HepG2 (cell line): ENCODE measurements around the gene TUBGCP3. TPM values are rescaled to one million over a fixed set of nuclear protein-coding genes. Genes with fewer than 3 reads are reported as not detected.

Experiments
- ATAC-seq: fragments of 200-7000 bp; cut with Tn5 transposase; 3 replicates; pipeline ENCODE4 v1.9.1; 2020; ENCODE audit warnings: mild to moderate bottlenecking, moderate library complexity
- BruUV-seq: library from RNA; stranded (reverse); fragments of 400-500 nt; replicated peaks from 2 replicates; lab custom pipeline; 2021; lab: Mats Ljungman, UMichigan
- CTCF ChIA-PET: fragments of 300-600 bp; formaldehyde crosslinking; extraction: SDS; loops from one replicate; lab custom pipeline; 2021; ENCODE audit warnings: low total read pairs, inconsistent platforms, low intra/inter-chr PET ratio; lab: Yijun Ruan, JAX
- POLR2A ChIA-PET: fragments of 350-600 bp; sonication (Branson Sonifier 250); formaldehyde crosslinking; loops from one replicate; lab custom pipeline; 2020; ENCODE audit warnings: antibody characterized with exemption, inconsistent platforms; lab: Yijun Ruan, JAX
- DNase-seq: peaks from one replicate; pipeline ENCODE4 v3.0.0-alpha.2; 2015; ENCODE audit warnings: low spot score
- FAIRE-seq: peaks from 3 replicates; lab custom pipeline; 2011; peaks lifted over from hg19 to GRCh38; lab: Jason Lieb, UNC
- H2AFZ ChIP-seq: one replicate; pipeline ENCODE4 v1.6.1; 2011; ENCODE audit warnings: low read length, inconsistent platforms
- H3K27ac ChIP-seq: fragments of 300-600 bp; 3 replicates; pipeline ENCODE4 v1.8.0; 2011; ENCODE audit warnings: mixed run types, mild to moderate bottlenecking, mixed read lengths, low read length, inconsistent platforms; ENCODE audit not compliant: insufficient read depth; ENCODE audit errors: extremely low read length
- H3K27me3 ChIP-seq, 2 experiments: fragments of 200-600 bp in 1 of 2; 2 replicates in 1 of 2; 3 replicates in 1 of 2; pipeline versions ENCODE4 v1.6.0 to v1.8.0; 2011; ENCODE audit warnings: low read length in 2 of 2, mild to moderate bottlenecking in 2 of 2, moderate library complexity in 2 of 2, inconsistent platforms in 1 of 2; ENCODE audit not compliant: insufficient read depth in 2 of 2, control insufficient read depth in 1 of 2
- H3K36me3 ChIP-seq, 2 experiments: fragments of 200-600 bp in 1 of 2; replicated peaks in 1 of 2; 2 replicates in 1 of 2; 3 replicates in 1 of 2; pipeline versions ENCODE4 v1.5.1 to v1.8.0; 2011; ENCODE audit warnings: low read length in 2 of 2, inconsistent platforms in 1 of 2; ENCODE audit not compliant: insufficient read depth in 2 of 2, control insufficient read depth in 1 of 2
- H3K4me1 ChIP-seq: 2 replicates; pipeline ENCODE4 v1.5.1; 2012; ENCODE audit warnings: low read length, inconsistent platforms; ENCODE audit not compliant: insufficient read depth
- H3K4me2 ChIP-seq: 2 replicates; pipeline ENCODE4 v1.6.0; 2011; ENCODE audit warnings: low read depth, low read length, inconsistent platforms
- H3K4me3 ChIP-seq, 3 experiments: fragments of 200-600 bp in 1 of 3; sonication (generic), shearing (Covaris generic) in 1 of 3; replicated peaks in 1 of 3; 2 replicates each; pipeline ENCODE4 v1.5.1; 2011 to 2016; ENCODE audit warnings: low read length in 3 of 3, inconsistent platforms in 2 of 3, low read depth in 2 of 3, mild to moderate bottlenecking in 2 of 3, control low read depth in 1 of 3, mixed read lengths in 1 of 3; ENCODE audit not compliant: insufficient read depth in 1 of 3
- H3K79me2 ChIP-seq: one replicate; pipeline ENCODE4 v1.6.1; 2011; ENCODE audit warnings: low read length, inconsistent platforms; ENCODE audit not compliant: insufficient read depth
- H3K9ac ChIP-seq: 2 replicates; pipeline ENCODE4 v1.6.0; 2011; ENCODE audit warnings: mild to moderate bottlenecking, low read depth, low read length, inconsistent platforms; ENCODE audit not compliant: insufficient read depth
- H3K9me3 ChIP-seq: 2 replicates; pipeline ENCODE4 v1.5.1; 2012; ENCODE audit warnings: mild to moderate bottlenecking, low read length
- H4K20me1 ChIP-seq: 2 replicates; pipeline ENCODE4 v1.6.0; 2011; ENCODE audit warnings: inconsistent platforms, mild to moderate bottlenecking, low read length, moderate library complexity; ENCODE audit not compliant: insufficient read depth
- ATM ChIP-seq: fragments of 450-650 bp; IDR thresholded peaks from 2 replicates; pipeline ENCODE4 v1.7.1; 2017; ENCODE audit warnings: mild to moderate bottlenecking, borderline replicate concordance
- BATF2 ChIP-seq: sonication (generic); formaldehyde crosslinking; IDR thresholded peaks from 2 replicates; pipeline ENCODE4 v1.8.0; 2022; ENCODE audit warnings: mild to moderate bottlenecking, missing genetic modification reagents, moderate library complexity
- MZF1 ChIP-seq: sonication (generic); formaldehyde crosslinking; IDR thresholded peaks from 2 replicates; pipeline ENCODE4 v1.8.1; 2023; ENCODE audit warnings: mild to moderate bottlenecking, missing genetic modification reagents, borderline replicate concordance
- NFYB ChIP-seq: sonication (generic); formaldehyde crosslinking; IDR thresholded peaks from 2 replicates; pipeline ENCODE4 v1.4.0; 2020; ENCODE audit warnings: missing genetic modification reagents
- THAP9 ChIP-seq: sonication (generic); formaldehyde crosslinking; IDR thresholded peaks from 2 replicates; pipeline ENCODE4; 2020; ENCODE audit warnings: missing genetic modification reagents, mild to moderate bottlenecking, borderline replicate concordance
- ZNF138 ChIP-seq: sonication (generic); formaldehyde crosslinking; IDR thresholded peaks from 2 replicates; pipeline ENCODE4 v1.5.0; 2020; ENCODE audit warnings: mild to moderate bottlenecking, low read depth, missing genetic modification reagents
- ZNF207 ChIP-seq: fragments of 450-650 bp; IDR thresholded peaks from 2 replicates; pipeline ENCODE4 v1.6.1; 2016; ENCODE audit warnings: antibody characterized with exemption, borderline replicate concordance
- ZNF333 ChIP-seq: sonication (generic); formaldehyde crosslinking; IDR thresholded peaks from 2 replicates; pipeline ENCODE4 v1.4.0; 2020; ENCODE audit warnings: mild to moderate bottlenecking, missing genetic modification reagents, borderline replicate concordance
- ZNF580 ChIP-seq: IDR thresholded peaks from 2 replicates; pipeline ENCODE4 v1.6.1; 2016; ENCODE audit warnings: low read depth, borderline replicate concordance
- WGBS: methylation state at CpG from one replicate; pipeline ENCODE4 v1.1.6; 2017; ENCODE audit warnings: low lambda C conversion rate; 5-methylcytosine and 5-hydroxymethylcytosine counted together
- in situ Hi-C: cut with HindIII; loops from 2 replicates; pipeline ENCODE4 v1.10.0; 2017; ENCODE audit warnings: low pct_unique_long_range_greater_than_20kb; ENCODE audit not compliant: extremely low pct_ligation_motif_present
- intact Hi-C: fragments of 100-400 bp; cut with micrococcal nuclease; formaldehyde crosslinking; loops from one replicate; pipeline ENCODE4 v1.10.0; 2022; ENCODE audit not compliant: unreplicated experiment
- polyA plus RNA-seq, 8 experiments: library from polyadenylated mRNA; depleted of rRNA in 3 of 8; stranded (reverse) in 7 of 8; unstranded in 1 of 8; fragments of >200 nt; fragmentation: Illumina TruSeq in 4 of 8; extraction: Trizol in 4 of 8; gene quantifications; 2 replicates each; pipeline versions ENCODE4 v1.2.1 to v1.2.3, GENCODE V29; 2011 to 2016; ENCODE audit warnings: low read depth in 4 of 8, missing spikeins in 1 of 8, mixed read lengths in 1 of 8; ENCODE audit not compliant: insufficient read depth in 1 of 8
- total RNA-seq, 5 experiments: library from RNA; depleted of rRNA; stranded (reverse); fragments of >200 nt; fragmentation: Illumina TruSeq; extraction: Trizol; gene quantifications; 2 replicates each; pipeline ENCODE4 v1.2.3, GENCODE V29; 2016; ENCODE audit warnings: low read depth in 1 of 5
- TF ChIP-seq, protein P1 (sequence below): sonication (generic); formaldehyde crosslinking; IDR thresholded peaks from 2 replicates; pipeline ENCODE4 v1.5.1; 2020; ENCODE audit warnings: mild to moderate bottlenecking, moderate library complexity, missing genetic modification reagents

TUBGCP3 gene
- total and polyA plus RNA-seq, 2 of the 13 experiments (the other 11 are each of a cell fraction or from before 2014, with no cell fraction given), result 12.6 to 15.5 TPM

- Histone ChIP-seq H3K27ac (no peak overlapping the region), H3K79me2 (peaks cover 77% of the 10 kb centered on the region), H3K4me3 (no peak overlapping the region), H3K4me1 (peaks cover 39% of the 10 kb centered on the region), H3K4me2 (no peak overlapping the region), H2AFZ (no peak overlapping the region), H3K36me3 (peaks cover 2 to 5% of the 10 kb centered on the region in 2 experiments; a peak in 2 of 5 replicates), H4K20me1 (no peaks in the 10 kb centered on the region), H3K9me3 (no peaks in the 10 kb centered on the region), H3K27me3 (no peaks in the 10 kb centered on the region), H3K9ac (no peak overlapping the region)
- 96% methylated on average over 11 of the region's 11 CpGs for WGBS
- POLR2A ChIA-PET, result no interaction called here
- intact Hi-C loops, result no loop called here
- no peak for ATAC-seq
- in situ Hi-C loops, result no loop called here
- BruUV-seq, result no TSS peak
- CTCF ChIA-PET, result no interaction called here
- FAIRE-seq, result no peak
- TF ChIP-seq ATM (no peak), ZNF333 (CRISPR knock-in tag) (no peak)
- no peak for DNase-seq
Measured at GRCh38 chr13:112583592-112584277, 4.2 kb downstream of the TUBGCP3 start.

GRCh38 chr13:112582263-112582662 lies 5.7 kb downstream of the TUBGCP3 start:
- H3K9me3 ChIP-seq, result no peaks in the 10 kb centered on the region
- no peak overlapping the region for H3K4me2 ChIP-seq
- no peaks in the 10 kb centered on the region for H3K27me3 ChIP-seq
- H3K9ac ChIP-seq, result no peak overlapping the region
- H2AFZ ChIP-seq, result no peak overlapping the region
- ChIA-PET CTCF (no interaction called here), POLR2A (no interaction called here)
- H3K79me2 ChIP-seq, result peaks cover 86% of the 10 kb centered on the region
- 94% methylated on average over 9 of the region's 9 CpGs for WGBS
- H3K4me3 ChIP-seq, result no peak overlapping the region
- H3K36me3 ChIP-seq, result peaks cover 2 to 5% of the 10 kb centered on the region in 2 experiments; a peak in 2 of 5 replicates
- FAIRE-seq (no peak), DNase-seq (no peak), ATAC-seq (no peak)
- no peaks in the 10 kb centered on the region; the same call in 1 of the 2 replicates for H4K20me1 ChIP-seq
- in situ Hi-C loops (no loop called here), intact Hi-C loops (no loop called here)
- BruUV-seq, result no TSS peak
- no peak overlapping the region for H3K27ac ChIP-seq
- H3K4me1 ChIP-seq, result peaks cover 33% of the 10 kb centered on the region
- TF ChIP-seq NFYB (CRISPR knock-in tag) (no peak), BATF2 (no peak), ZNF207 (no peak), MZF1 (CRISPR knock-in tag) (no peak), ZNF138 (CRISPR knock-in tag) (no peak), THAP9 (CRISPR knock-in tag) (no peak), ZNF580 (CRISPR knock-in tag) (no peak)
- TF ChIP-seq, protein P1, sequence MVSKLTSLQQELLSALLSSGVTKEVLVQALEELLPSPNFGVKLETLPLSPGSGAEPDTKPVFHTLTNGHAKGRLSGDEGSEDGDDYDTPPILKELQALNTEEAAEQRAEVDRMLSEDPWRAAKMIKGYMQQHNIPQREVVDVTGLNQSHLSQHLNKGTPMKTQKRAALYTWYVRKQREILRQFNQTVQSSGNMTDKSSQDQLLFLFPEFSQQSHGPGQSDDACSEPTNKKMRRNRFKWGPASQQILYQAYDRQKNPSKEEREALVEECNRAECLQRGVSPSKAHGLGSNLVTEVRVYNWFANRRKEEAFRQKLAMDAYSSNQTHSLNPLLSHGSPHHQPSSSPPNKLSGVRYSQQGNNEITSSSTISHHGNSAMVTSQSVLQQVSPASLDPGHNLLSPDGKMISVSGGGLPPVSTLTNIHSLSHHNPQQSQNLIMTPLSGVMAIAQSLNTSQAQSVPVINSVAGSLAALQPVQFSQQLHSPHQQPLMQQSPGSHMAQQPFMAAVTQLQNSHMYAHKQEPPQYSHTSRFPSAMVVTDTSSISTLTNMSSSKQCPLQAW, result no peak
